Panc1 (cell line): ENCODE results near the gene NVL. TPM values are rescaled to one million over a fixed set of nuclear protein-coding genes. Genes with fewer than 3 reads are reported as not detected.

Experiments
- ATAC-seq: fragments of 200-7000 bp; cut with Tn5 transposase; 2 replicates; pipeline ENCODE4 v1.9.1; 2020; ENCODE audit warnings: mild to moderate bottlenecking, moderate library complexity
- BruUV-seq: library from RNA; stranded (reverse); fragments of 400-500 nt; replicated peaks from 2 replicates; lab custom pipeline; 2021; lab: Mats Ljungman, UMichigan
- CTCF ChIA-PET: fragments of 300-600 bp; sonication (Branson Sonifier 250); formaldehyde crosslinking; loops from one replicate; lab custom pipeline; 2022; ENCODE audit warnings: antibody characterized with exemption; lab: Charles Lee
- POLR2A ChIA-PET: fragments of 300-600 bp; sonication (Branson Sonifier 250); formaldehyde crosslinking; loops from one replicate; lab custom pipeline; 2022; ENCODE audit warnings: antibody characterized with exemption; lab: Charles Lee
- DNase-seq: peaks from one replicate; pipeline ENCODE4 v3.0.0-alpha.2; 2010; ENCODE audit warnings: low read depth, low spot score
- H3K27ac ChIP-seq: 2 replicates; pipeline ENCODE4 v1.5.1; 2011; ENCODE audit warnings: mild to moderate bottlenecking, low read length, inconsistent platforms
- H3K27me3 ChIP-seq: fragments of 200-500 bp; sonication (Bioruptor generic); 2 replicates; pipeline ENCODE4 v1.6.0; 2014; ENCODE audit warnings: low read length, inconsistent platforms; ENCODE audit not compliant: control insufficient read depth, insufficient read depth
- H3K36me3 ChIP-seq: fragments of 200-500 bp; sonication (Bioruptor generic); 2 replicates; pipeline ENCODE4 v1.5.1; 2014; ENCODE audit warnings: inconsistent platforms, mild to moderate bottlenecking, low read length, moderate library complexity; ENCODE audit not compliant: control insufficient read depth, insufficient read depth
- H3K4me1 ChIP-seq: 2 replicates; pipeline ENCODE4 v1.5.1; 2011; ENCODE audit warnings: inconsistent platforms, mild to moderate bottlenecking, low read length, moderate library complexity; ENCODE audit not compliant: control insufficient read depth, insufficient read depth
- H3K4me3 ChIP-seq, 2 experiments: 2 replicates each; pipeline ENCODE4 v1.5.1; 2011 to 2012; ENCODE audit warnings: low read depth in 2 of 2, low read length in 2 of 2, mild to moderate bottlenecking in 2 of 2, inconsistent platforms in 1 of 2, moderate library complexity in 1 of 2
- H3K9me3 ChIP-seq: fragments of 200-500 bp; sonication (Bioruptor generic); 2 replicates; pipeline ENCODE4 v1.5.1; 2014; ENCODE audit warnings: low read depth, mild to moderate bottlenecking, inconsistent platforms, low read length, moderate library complexity; ENCODE audit not compliant: control insufficient read depth, insufficient read depth
- CTCF ChIP-seq: fragments of 450-650 bp; IDR thresholded peaks from 2 replicates; pipeline ENCODE4 v1.5.1; 2017; ENCODE audit warnings: mild to moderate bottlenecking
- POLR2AphosphoS5 ChIP-seq: IDR thresholded peaks from 2 replicates; pipeline ENCODE4 v1.6.1; 2012; ENCODE audit warnings: mild to moderate bottlenecking, low read depth, low read length, moderate library complexity
- REST ChIP-seq, 2 experiments: IDR thresholded peaks; 2 replicates each; pipeline ENCODE4 v1.6.1; 2011 to 2012; ENCODE audit warnings: low read depth in 2 of 2, control low read depth in 1 of 2, low read length in 1 of 2, mild to moderate bottlenecking in 1 of 2, moderate library complexity in 1 of 2; ENCODE audit not compliant: insufficient read depth in 1 of 2
- SIN3A ChIP-seq: IDR thresholded peaks from 2 replicates; pipeline ENCODE4 v1.6.1; 2012; ENCODE audit warnings: low read depth, mild to moderate bottlenecking, low read length, moderate library complexity, borderline replicate concordance; ENCODE audit not compliant: insufficient read depth
- TCF7L2 ChIP-seq: IDR thresholded peaks from 2 replicates; pipeline ENCODE4 v1.6.1; 2011; ENCODE audit warnings: mild to moderate bottlenecking, low read depth, low read length, inconsistent platforms
- in situ Hi-C: cut with HindIII; loops from 2 replicates; pipeline ENCODE4 v1.10.0; 2016; ENCODE audit warnings: low sequenced_read_pairs, low pct_unique_long_range_greater_than_20kb
- intact Hi-C: fragments of 100-400 bp; cut with micrococcal nuclease; formaldehyde crosslinking; loops from one replicate; pipeline ENCODE4 v1.10.0; 2022; ENCODE audit not compliant: unreplicated experiment
- total RNA-seq: library from RNA; stranded (reverse); gene quantifications from one replicate; pipeline ENCODE4 v1.2.1, GENCODE V29; 2021; ENCODE audit not compliant: unreplicated experiment

The NVL gene
- total RNA-seq, 1 experiment from 2014 or later: 25.0 TPM

- TF ChIP-seq CTCF (no peak), TCF7L2 (no peak), SIN3A (no peak), REST (IDR thresholded peaks at IDR 0.05; ENCODE audit: insufficient read depth in 1 of 2, low read depth in 2 of 2, low read length in 1 of 2) (no peak), POLR2AphosphoS5 (no peak)
- Histone ChIP-seq H3K4me1 (no peaks in the 10 kb centered on the region), H3K36me3 (no peaks in the 10 kb centered on the region), H3K4me3 (no peak overlapping the region), H3K27ac (no peak overlapping the region), H3K9me3 (no peaks in the 10 kb centered on the region), H3K27me3 (no peaks in the 10 kb centered on the region)
- ChIA-PET POLR2A (interaction anchor here (0.6 kb wide), 1 partner anchor 40 kb away, joined by 6 read pairs; no protein-coding TSS in a partner anchor), CTCF (no interaction called here)
- no peak for ATAC-seq
- intact Hi-C loops: no loop called here
- BruUV-seq: no TSS peak
- no peak for DNase-seq
- in situ Hi-C loops: no loop called here
Observed at GRCh38 chr1:224219612-224220059, 110.3 kb downstream of the NVL start.

- intact Hi-C loops: no loop called here
- ChIA-PET CTCF (no interaction called here), POLR2A (no interaction called here)
- no peaks in the 10 kb centered on the region for H3K9me3 ChIP-seq
- no peak for ATAC-seq
- H3K4me1 ChIP-seq: no peaks in the 10 kb centered on the region
- H3K27me3 ChIP-seq: no peaks in the 10 kb centered on the region
- TF ChIP-seq SIN3A: no peak
- TF ChIP-seq POLR2AphosphoS5: no peak
- no peak for TF ChIP-seq TCF7L2
- no peak for TF ChIP-seq CTCF
- no peak for TF ChIP-seq REST (IDR thresholded peaks at IDR 0.05; ENCODE audit: insufficient read depth in 1 of 2, low read depth in 2 of 2, low read length in 1 of 2)
- in situ Hi-C loops: no loop called here
- DNase-seq: no peak
- no peaks in the 10 kb centered on the region for H3K36me3 ChIP-seq
- no peak overlapping the region for H3K27ac ChIP-seq
- H3K4me3 ChIP-seq: no peak overlapping the region
- no TSS peak for BruUV-seq
Observed at GRCh38 chr1:224219011-224219611, 110.9 kb downstream of the NVL start.
